ENCODE measurements around the gene ZNF543. TPM values are rescaled to one million over a fixed set of nuclear protein-coding genes. Genes with fewer than 3 reads are reported as not detected.
"Not testable (repeated sequence)": the region's sequence is repeated elsewhere in the genome, so short reads cannot be mapped to it uniquely, and the experiment has no call there.

ZNF543 gene
- 1 to 10 TPM; 3.4 to 7.0 TPM for total RNA-seq

DNA sequence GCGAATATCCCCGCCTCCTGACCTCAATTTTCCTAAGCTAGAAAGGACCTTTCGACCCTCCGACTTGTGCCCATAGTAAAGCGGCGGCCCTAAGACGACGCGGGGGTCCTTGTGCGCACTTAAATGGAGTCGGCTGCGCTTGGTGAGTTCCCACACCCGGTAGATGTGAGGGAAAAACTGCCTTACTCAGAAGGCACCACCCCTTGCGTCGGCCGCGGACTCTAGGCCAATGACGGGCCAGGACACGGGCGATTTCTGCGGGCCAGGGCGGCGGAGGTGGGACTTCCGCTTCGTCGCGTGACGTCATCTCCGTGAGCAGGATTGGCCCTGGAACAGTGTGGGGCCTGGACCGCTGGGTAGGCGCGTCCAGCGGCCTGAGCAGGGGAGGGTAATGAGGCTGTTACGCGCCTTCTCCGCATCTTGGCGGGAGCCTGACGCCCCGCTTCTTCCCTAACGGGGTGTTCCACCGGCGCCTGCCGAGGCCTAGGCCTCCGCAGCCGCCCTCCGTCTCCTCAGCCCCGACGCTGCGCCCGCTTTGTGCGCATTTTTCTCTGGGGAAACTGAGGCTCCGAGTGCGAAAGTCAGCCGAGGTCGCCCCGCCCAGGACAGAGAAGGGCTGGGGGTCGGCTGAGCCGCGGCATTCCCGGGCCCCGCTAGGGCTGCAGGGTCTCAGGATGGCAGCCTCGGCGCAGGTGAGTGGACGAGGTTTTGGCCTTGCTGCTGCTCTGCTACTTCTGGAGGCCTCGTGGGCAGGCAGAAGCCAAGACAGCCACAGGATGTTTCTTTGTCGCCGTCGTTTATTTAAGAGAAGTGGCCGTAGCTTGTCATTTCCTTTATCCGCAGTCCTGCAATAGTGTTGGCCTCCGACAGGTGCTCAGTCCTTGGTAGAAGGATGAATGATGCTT lies at the start of gene ZNF543:
ZNF543 (plus strand) TSS at position 293 of the 905 bp plus-strand sequence; CDS start at position 675, 382 bp downstream.
- Mint-ChIP-seq H3K9me3 (peaks cover 26 to 33% of the 10 kb centered on the region in 2 donors), H3K27ac (peak within 1 kb of the TSS; percentile 77 to 92), H3K36me3 (peaks cover 70 to 78% of the 10 kb centered on the region in 2 donors)
- peak; percentile 87 to 93 for DNase-seq (ENCODE audit: low spot score in 2 of 2)
- ATAC-seq, result peak; percentile 99 to 100

DNA sequence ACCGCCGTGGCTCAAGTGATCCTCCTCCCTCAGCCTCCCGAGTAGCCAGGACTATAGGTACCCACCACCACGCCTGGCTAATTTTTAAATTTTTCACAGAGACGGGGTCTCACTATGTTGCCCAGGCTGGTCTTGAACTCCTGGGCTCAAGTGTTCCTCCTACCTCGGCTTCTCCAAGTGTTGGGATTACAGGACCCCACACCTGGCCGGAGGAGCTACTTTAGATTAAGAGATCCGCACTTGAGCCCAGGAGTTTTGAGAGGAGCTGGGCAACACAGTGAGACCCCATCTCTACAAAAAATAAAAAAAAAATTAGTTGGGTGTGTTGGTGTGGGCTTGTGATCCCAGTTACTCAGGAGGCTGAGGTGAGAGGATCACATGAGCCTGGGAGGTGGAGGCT lies 49.0 kb upstream of the ZNF543 start:
- no peak for DNase-seq (ENCODE audit: low spot score in 2 of 2)

DNA sequence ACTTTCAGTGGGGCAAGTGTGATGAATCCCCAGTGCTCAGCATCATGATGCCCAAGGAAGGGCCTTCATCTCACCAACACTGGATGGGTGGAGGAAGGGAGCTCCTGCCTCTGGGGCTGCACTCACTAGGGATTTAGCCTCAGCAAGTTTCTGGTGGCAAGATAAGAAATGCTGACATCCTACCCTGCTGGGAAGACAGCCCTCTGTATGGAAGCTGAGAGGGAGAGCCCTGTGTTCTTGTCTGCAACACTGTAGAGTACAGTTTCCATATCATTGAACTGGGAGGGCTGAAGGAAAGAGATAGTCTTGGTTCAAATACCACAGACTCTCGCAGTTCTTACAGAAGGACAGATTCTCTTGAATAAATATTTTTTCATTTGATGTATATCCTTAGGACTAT lies 47.3 kb upstream of the ZNF543 start:
- ATAC-seq (no peak), DNase-seq (ENCODE audit: low spot score in 2 of 2) (no peak)
- Mint-ChIP-seq H3K36me3 (peaks cover 36 to 63% of the 10 kb centered on the region in 2 donors), H3K9me3 (peaks cover 12 to 14% of the 10 kb centered on the region in 2 donors), H3K27ac (peak overlapping the region in 1 of 2 donors; percentile 55)

More for the DNA sequence above, 49.0 kb upstream of the ZNF543 start:
- Mint-ChIP-seq H3K27ac (no peak overlapping the region), H3K9me3 (peaks cover 16 to 23% of the 10 kb centered on the region in 2 donors), H3K36me3 (peaks cover 49 to 65% of the 10 kb centered on the region in 2 donors)
- no peak for ATAC-seq

DNA sequence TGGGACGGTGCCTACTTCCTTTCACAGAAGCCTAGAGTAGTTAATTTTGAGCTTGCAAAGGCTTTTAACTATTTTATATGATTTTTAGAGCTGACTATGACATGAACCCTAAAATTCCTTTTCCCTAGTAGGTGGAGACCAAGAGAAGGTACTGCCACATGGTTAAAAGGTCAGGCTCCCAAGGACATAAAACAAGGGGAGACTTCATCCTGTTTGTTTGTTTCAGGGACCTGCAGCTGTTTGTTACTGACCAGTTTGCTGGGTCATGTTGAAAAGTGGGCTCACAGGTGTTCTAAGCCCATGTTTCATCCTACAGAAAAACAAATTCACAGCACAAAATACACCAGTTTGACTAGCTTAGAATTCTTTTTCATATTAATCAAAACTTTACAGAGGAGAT lies 43.8 kb upstream of the ZNF543 start:
- Mint-ChIP-seq H3K36me3 (peaks cover 27 to 52% of the 10 kb centered on the region in 2 donors), H3K27ac (no peak overlapping the region), H3K9me3 (peaks cover 3 to 16% of the 10 kb centered on the region in 2 donors)
- ATAC-seq (no peak), DNase-seq (ENCODE audit: low spot score in 2 of 2) (no peak)

DNA sequence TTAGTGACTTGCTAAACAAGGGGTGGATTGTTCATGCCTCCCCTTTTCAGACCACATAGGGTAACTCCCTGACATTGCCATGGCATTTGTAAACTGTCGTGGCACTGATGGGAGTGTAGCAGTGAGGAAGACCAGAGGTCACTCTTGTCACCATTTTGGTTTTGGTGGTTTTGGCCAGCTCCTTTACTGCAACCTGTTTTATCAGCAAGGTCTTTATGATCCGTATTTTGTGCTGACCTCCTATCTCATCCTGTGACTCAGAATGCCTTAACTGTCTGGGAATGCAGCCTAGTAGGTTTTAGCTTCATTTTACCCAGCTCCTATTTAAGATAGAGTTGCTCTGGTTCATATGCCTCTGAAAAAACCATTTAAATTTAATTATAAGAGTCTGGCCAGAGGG lies 41.8 kb upstream of the ZNF543 start:
- Mint-ChIP-seq H3K36me3 (peaks cover 10 to 34% of the 10 kb centered on the region in 2 donors), H3K27ac (peak overlapping the region in 1 of 2 donors; percentile 57)
- DNase-seq (ENCODE audit: low spot score in 2 of 2); H3K9me3 Mint-ChIP-seq; ATAC-seq: not testable (repeated sequence)

DNA sequence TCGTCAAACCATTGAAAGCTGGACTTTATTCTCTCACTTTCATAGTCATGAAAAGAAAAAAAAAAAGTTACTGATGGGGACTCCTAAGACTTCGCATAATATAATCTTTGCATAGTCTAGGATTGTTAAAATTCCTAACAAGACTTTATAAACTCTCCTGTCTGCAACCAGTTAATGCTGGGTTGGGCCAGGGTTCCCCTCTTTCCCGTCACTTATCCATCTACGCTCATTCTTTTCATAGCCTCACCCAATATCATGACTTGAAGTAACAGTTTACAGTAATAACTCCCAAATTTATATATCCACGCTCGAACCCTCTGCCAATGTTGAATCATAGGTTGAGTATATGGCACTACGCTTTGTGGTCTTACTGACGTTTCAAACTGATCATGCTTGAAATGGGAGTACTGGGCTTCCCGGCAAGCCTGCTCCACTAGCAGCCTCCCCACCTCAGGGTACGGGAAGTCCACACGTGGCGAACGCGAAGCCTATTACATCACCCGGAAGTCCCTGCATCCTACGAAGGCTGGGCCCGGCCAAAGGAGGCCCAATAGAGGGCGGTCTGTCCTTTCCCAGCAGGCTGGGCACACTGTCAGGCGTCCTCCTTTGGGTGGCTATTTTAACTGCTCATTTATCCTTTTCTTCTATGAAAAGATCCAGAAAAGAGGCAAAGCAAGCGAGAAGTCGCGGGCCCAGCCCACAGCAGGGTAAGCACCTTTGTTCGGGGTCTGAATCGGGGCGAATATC lies 40.7 kb upstream of the ZNF543 start:
- peaks cover 5 to 37% of the 10 kb centered on the region in 2 donors for H3K36me3 Mint-ChIP-seq
- H3K9me3 Mint-ChIP-seq, result peaks cover 0 to 5% of the 10 kb centered on the region in 2 donors
- DNase-seq (ENCODE audit: low spot score in 2 of 2), result peak; percentile 74 to 86
- peak; percentile 76 to 80 for ATAC-seq
- no peak overlapping the region for H3K27ac Mint-ChIP-seq

DNA sequence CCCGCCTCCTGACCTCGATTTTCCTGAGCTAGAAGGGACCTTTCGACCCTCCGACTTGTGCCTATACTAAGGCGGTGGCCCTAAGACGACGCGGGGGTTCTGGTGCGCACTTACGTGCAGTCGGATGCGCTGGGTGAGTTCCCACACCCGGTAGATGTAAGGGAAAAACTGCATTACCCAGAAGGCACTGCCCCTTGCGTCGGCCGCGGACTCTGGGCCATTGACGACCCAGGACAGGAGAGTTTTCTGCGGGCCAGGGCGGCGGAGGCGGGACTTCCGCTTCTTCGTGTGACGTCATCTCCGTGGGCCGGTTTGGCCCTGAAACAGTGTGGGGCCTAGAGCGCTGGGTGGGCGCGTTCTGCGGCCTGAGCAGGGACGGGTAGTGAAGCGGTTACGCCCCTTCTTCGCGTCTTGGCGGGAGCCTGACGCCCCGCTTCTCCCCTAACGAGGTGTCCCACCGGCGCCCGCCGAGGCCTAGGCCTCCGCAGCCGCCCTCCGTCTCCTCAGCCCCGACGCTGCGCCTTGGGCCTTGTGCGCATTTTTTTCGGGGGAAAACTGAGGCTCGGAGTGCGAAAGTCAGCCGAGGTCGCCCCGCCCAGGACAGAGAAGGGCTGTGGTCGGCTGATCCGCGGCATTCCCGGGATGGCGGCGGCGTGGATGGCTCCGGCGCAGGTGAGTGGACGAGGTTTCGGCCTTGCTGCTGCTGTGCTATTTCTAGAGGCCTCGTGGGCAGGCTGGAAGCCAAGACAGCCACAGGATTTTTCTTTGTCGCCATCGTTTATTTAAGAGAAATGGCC lies 39.9 kb upstream of the ZNF543 start, which contains the start of gene ZNF460:
ZNF460 (plus strand) TSS at position 321 of the 797 bp plus-strand sequence; CDS start at position 643, 322 bp downstream.
- DNase-seq (ENCODE audit: low spot score in 2 of 2) (peak; percentile 92 to 93), ATAC-seq (peak; percentile 72 to 89)
- Mint-ChIP-seq H3K9me3 (peaks cover 0 to 10% of the 10 kb centered on the region in 2 donors), H3K27ac (no peak within 1 kb of the TSS), H3K36me3 (peaks cover 11 to 42% of the 10 kb centered on the region in 2 donors)

DNA sequence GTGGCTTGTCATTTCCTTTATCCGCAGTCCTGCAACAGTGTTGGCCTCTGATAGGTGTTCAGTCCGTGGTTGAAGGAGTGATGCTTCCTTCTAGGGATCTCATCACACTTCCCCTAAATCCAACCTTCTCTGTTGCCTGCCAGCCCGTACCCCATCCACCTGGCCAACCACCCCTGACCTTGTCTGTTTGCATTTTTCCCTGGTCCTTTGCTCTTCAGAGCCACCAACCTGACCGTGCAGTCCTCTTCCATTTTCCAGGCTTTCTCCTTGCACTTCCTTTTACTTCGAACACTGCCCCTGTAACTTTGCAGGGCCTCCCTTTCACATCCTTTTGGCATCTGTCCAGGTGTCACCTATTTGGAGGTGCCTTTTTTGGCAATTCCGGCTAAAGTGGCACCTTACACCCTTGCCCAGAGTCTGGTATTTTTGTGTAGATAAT lies 39.3 kb upstream of the ZNF543 start:
- Mint-ChIP-seq H3K9me3 (peaks cover 0 to 15% of the 10 kb centered on the region in 2 donors), H3K36me3 (peaks cover 16 to 45% of the 10 kb centered on the region in 2 donors), H3K27ac (no peak overlapping the region)
- DNase-seq (ENCODE audit: low spot score in 2 of 2) (peak in 1 of 2 donors; percentile 40), ATAC-seq (no peak)

DNA sequence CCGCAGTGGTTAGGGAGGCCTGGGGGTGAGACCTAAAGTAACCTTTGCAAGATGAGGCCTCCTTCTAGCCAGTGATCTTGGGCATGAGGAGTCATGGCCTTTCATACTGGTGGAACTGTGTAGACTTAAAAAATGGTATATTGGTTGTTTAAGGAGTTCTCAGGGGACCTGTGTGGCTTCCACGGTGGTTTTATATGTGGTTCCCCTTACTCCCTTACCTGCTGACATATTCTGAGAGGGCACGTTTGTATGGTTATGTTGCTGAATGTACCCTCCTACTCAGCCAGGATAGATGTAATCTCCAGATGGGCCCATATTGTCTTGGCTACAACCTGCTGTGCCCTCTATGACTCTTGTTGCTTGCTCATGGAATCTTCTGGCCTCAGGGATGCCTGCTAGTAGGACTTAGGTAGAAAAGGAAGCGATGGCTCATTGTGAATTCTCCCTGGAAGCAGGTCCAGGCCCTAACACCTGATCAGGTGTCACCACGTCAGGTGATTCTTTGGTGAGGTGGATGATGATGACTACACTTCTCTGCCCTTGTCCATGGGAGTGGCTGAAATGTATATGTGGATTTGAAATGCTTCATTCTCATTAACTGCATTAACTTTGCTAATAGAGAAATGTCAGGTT lies 38.1 kb upstream of the ZNF543 start:
- H3K9me3 Mint-ChIP-seq, result peaks cover 3 to 21% of the 10 kb centered on the region in 2 donors

DNA sequence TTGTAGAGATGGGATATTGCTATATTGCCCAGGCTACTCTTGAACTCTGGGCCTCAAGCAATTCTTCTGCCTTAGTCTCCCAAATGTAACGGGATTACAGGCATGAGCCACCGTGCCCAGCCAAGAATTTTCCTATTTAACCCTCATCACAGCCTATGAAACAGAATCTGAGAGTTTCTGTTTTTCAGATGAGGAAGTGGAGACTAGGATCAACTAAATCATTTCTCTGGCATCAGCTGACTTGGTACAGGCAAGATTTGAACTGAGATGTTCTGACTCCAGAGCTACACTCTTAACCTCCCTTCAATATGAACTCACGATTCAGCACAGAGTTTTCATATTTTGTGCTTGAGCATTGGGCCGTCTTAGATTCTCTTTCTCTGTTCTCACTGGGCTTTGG lies 31.9 kb upstream of the ZNF543 start:
- Mint-ChIP-seq H3K36me3 (peaks cover 77 to 95% of the 10 kb centered on the region in 2 donors), H3K9me3 (peaks cover 39 to 45% of the 10 kb centered on the region in 2 donors), H3K27ac (no peak overlapping the region)
- DNase-seq (ENCODE audit: low spot score in 2 of 2) (no peak), ATAC-seq (no peak)

More for the DNA sequence above, 38.1 kb upstream of the ZNF543 start:
- peaks cover 26 to 46% of the 10 kb centered on the region in 2 donors for H3K36me3 Mint-ChIP-seq
- no peak overlapping the region for H3K27ac Mint-ChIP-seq
- ATAC-seq (peak; percentile 9 to 53), DNase-seq (ENCODE audit: low spot score in 2 of 2) (peak in 1 of 2 donors; percentile 58)

DNA sequence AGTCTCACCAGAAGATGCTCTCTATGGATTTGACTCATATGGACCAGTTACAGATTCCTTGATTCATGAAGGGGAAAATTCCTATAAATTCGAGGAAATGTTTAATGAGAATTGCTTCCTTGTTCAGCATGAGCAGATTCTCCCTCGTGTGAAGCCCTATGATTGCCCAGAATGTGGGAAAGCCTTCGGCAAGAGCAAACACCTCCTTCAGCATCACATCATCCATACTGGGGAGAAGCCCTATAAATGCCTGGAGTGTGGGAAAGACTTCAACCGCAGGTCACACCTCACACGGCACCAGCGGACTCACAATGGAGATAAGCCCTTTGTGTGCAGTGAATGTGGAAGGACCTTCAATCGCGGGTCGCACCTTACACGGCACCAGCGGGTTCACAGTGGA lies 29.3 kb upstream of the ZNF543 start:
- no peak overlapping the region for H3K27ac Mint-ChIP-seq
- peaks cover 91 to 96% of the 10 kb centered on the region in 2 donors for H3K36me3 Mint-ChIP-seq
- peaks cover 51 to 55% of the 10 kb centered on the region in 2 donors for H3K9me3 Mint-ChIP-seq
- no peak for ATAC-seq
- DNase-seq (ENCODE audit: low spot score in 2 of 2), result no peak

DNA sequence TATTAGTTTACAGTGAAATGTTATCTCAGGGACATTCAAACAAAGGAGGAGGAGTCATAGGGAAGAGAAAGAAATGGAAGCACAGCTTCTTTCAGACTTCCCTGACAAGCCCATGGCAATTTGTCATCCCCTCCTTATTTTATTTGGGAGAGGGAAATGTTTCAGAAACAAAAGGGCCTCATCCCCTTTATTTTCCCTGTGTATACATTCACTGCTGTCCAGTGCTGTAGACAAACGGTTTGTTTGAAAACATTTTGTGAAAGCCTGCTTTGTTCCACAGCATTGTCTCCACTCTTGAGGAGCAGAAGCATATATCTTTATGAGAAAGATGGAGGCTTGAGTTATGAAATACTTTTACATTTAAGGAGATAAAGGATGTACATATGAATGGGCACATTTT lies 27.7 kb upstream of the ZNF543 start:
- ATAC-seq (no peak), DNase-seq (ENCODE audit: low spot score in 2 of 2) (no peak)
- Mint-ChIP-seq H3K9me3 (peaks cover 52 to 54% of the 10 kb centered on the region in 2 donors), H3K36me3 (peaks cover 91 to 96% of the 10 kb centered on the region in 2 donors), H3K27ac (no peak overlapping the region)

DNA sequence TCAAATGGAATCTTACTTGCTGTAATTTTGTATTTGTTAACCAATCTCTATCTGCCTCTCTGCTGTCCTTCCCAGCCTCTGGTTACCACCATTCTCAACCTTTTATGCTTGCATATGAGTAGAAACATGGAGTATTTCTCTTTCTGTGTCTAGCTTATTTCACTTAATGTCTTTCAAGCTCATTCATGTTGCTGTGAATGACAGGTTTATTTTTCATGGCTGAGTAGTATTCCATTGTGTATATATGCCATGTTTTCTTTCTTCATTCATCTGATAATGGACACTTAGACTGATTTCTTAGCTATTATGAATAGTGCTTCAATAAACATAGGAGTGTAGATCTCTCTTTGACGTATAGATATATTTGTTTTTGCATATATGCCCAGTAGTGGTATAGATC lies 26.6 kb upstream of the ZNF543 start:
- DNase-seq (ENCODE audit: low spot score in 2 of 2), result no peak
- no peak for ATAC-seq
- H3K36me3 Mint-ChIP-seq, result peaks cover 86 to 96% of the 10 kb centered on the region in 2 donors
- no peak overlapping the region for H3K27ac Mint-ChIP-seq
- H3K9me3 Mint-ChIP-seq, result peaks cover 56% of the 10 kb centered on the region in 2 donors

DNA sequence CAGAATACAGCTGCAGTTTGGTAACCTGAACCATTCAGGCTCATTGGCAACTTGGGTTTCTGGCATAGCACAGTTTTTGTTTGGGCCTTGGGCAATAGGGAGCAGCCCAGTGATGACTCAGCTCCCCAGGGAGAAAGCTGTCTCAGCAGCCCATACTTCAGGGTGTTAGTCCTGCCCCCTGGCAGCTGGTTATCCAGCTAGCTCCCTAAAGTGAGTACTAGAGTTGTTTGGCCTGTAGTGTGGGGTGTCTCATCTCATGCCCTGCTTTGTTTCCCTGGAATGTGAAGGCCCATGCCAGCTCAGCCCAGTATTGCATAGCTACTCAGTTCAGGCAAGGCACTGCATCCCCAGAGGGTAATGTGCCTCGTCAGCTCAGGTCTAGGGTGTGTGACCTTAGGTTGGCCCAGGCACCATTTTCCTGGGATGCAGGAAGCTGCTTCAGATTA lies 18.2 kb upstream of the ZNF543 start:
- ATAC-seq (no peak), DNase-seq (ENCODE audit: low spot score in 2 of 2) (no peak)
- Mint-ChIP-seq H3K27ac (peak overlapping the region in 1 of 2 donors; percentile 45), H3K36me3 (peaks cover 59 to 72% of the 10 kb centered on the region in 2 donors), H3K9me3 (peaks cover 17 to 22% of the 10 kb centered on the region in 2 donors)

DNA sequence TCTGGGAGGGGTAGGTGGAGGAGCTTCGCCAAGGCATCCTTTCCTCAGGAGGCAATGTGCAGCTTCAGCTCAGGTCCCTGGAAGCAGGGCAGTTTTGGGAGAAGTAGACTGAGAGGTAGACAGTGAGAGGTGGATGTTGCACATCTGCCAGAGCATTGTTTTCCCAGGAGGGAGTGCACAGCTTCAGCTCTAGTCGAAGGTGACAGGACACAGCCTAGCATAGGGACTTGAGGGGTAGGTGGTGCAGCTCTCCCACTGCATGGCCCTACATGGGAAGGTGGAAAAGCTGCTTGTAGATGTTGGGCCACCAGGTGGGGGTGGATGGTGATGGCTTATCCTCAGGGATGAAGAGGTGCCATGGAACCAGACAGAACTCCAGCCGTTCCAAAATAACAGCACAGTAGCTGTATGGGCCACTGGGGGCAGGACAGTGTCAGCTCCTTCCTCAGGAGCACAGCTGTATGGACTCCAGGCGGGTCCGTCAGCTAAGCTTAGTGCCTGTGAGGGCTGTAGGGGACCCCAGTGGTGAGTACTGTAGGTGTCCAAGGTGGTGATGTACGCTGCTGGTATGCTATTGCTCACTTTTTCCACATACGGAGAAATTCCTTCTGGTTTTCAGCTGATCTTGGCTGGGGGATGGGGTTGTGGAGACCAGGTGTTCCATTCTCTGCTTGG lies 17.4 kb upstream of the ZNF543 start:
- no peak for ATAC-seq
- Mint-ChIP-seq H3K9me3 (peaks cover 13 to 15% of the 10 kb centered on the region in 2 donors), H3K27ac (peak overlapping the region; percentile 45 to 50), H3K36me3 (peaks cover 51 to 64% of the 10 kb centered on the region in 2 donors)
- no peak for DNase-seq (ENCODE audit: low spot score in 2 of 2)
